ENCODE results near the gene PEX10.

Gene PEX10

DNA sequence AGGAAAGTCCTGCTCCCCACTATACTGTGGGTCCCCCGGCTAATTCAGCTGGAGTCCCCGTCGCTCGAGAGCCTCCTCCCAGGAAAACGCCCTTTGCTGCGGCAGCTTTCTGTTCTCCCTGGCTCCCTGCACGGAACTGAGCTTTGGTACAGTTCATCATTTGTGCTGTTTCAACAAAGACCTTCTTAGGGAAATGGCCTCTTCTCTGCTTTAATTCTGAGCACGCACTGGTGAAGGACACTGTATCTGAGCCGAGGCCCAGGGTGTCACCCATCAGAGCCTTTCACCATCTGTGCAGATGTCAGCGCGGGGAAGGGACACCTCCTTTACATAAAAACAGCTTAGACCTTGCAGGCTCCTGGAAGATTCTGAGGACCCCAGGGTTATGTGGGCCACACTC is 13.5 kb upstream of the PEX10 start:
- DNase-seq (ENCODE audit: low read depth, low spot score), result no peak

DNA sequence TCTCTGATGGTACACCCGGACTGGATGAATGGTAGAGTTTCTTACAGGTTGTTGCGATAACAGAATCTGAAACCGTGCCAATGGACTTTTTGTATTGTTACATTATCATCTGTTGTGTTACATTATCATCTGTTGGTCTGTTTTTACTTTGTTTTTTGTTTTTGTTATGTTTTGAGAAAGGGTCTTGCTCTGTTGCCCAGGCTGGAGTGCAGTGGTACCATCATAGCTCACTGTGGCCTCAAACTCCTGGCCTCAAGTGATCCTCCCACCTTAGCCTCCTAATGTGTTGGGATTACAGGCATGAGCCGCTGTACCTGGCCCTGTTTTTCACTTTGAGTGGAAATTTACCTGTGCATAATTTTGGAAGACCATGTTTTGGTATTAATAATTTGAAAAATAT is 10.2 kb upstream of the PEX10 start:
- DNase-seq (ENCODE audit: low read depth, low spot score), result no peak

DNA sequence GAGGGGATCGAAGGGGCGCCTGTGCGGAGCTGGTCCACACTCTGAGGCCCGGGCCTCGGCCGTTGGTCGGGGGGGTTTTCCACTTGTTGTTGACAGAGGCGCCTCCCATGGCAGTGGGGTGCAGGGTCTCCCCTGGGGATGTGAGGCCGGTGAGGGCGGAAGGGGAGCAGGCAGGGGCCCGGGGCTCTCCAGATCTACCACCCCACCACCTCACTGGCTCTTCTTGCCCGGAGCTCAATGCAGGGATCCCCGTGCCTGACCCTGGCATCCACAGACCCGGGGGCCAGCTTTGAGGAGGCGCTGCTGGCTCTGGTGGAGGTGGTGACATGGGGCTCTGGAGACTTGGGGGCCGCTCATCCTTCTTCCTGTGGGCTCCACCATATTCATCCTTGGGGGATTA is 7.1 kb upstream of the PEX10 start:
- DNase-seq (ENCODE audit: low read depth, low spot score), result no peak

DNA sequence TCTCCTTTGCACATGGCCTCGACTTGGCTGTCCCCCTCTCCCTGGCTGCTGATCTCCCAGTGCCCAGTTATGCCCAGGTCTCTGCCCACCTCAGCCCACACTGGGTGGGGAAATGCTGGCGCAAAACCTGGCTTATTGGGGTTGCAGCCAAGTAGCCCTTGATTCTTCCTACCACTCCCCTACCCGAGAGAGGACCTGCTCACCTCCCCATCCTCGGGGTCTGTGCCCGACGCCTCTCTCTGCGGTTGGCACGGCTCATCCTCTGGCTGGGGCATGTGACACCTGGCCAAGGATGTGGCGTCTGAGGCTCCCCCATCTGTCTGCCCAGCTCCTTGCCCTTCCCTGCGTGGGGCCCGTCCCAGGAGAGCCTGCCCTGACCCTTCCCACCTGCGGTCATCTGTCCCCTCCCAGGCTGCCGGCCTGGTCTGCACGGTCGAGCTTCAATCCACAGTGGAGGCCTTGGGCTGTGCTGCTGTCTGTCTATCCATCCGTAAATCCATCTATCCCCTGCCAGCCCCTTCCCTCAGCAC is 6.5 kb upstream of the PEX10 start:
- no peak for DNase-seq (ENCODE audit: low read depth, low spot score)

DNA sequence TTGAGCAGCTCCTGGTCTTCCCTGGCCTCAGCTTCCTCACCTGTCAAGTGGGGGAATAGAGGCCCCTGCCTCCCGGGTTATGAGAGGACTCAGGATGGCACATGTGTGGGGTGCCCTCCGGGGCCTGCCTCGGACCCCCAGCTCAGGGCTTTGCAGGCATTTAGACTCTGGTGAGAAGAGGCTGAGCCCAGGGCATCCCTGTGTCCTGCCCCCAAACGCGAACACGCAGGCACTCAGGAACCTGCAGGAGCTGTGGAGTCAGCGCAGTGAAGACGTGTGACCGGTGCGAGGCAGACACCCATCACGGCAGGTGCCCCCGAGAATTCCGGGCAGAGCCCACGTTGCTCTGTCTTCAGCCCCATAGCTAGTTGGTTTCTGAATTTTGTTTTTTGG is 5.5 kb upstream of the PEX10 start:
- no peak for DNase-seq (ENCODE audit: low read depth, low spot score)

DNA sequence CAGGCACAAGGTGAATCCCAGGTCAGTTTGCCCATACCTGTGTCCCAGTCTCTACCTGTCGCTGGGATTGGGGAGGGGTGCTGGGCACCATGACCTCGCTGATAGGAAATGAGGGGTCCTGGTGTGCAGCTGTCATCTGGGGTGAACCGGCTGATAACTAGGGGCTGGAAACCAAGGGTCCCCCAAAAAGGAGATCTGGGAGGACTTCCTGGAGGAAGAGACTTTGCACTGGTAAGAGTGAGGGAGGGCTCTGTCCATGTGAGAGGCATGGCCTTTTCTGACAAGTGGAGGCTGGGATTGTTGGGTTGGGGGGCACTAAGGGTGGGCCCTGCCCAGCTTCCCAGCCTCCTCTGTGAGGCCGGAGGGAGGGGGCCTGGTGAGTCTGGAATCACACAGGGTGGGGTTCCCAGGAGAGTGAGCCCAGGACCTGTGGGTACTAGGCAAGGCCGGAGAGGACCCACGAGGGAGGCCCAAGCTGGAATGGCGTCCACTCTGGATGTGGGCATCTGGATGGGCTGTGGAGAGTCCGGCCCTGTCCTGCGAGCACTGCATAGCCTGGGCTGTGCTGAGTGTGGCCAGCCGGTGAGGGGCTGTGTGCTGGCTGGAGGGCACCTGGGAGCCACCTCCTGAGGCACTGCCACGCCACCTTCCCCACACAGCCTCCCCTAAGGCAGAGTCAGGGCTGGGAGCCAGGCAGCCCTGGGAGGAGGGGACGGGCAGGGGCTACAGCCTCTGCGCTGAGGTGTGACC is 4.9 kb upstream of the PEX10 start:
- DNase-seq (ENCODE audit: low read depth, low spot score), result no peak

DNA sequence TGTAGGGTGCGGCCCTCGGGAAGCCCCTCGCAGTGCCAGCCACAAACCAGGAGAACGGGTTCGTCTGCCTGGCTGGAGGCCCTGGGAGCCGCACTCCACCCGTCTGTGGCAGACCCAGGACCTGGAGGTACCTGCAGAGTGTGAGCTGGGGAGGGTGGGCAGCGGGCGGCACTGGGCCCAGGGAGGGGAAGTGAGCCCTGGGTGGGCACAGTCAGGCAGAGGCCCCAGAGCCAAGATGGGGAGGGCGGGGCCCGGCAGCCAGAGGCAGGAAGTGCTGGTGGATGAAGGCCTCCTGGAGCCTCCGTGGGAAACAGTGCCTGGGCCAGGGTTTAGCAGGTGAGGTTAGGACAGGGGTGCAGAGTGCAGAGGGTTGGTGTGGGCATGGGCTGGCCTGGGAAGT is 4.0 kb upstream of the PEX10 start:
- no peak for DNase-seq (ENCODE audit: low read depth, low spot score)

DNA sequence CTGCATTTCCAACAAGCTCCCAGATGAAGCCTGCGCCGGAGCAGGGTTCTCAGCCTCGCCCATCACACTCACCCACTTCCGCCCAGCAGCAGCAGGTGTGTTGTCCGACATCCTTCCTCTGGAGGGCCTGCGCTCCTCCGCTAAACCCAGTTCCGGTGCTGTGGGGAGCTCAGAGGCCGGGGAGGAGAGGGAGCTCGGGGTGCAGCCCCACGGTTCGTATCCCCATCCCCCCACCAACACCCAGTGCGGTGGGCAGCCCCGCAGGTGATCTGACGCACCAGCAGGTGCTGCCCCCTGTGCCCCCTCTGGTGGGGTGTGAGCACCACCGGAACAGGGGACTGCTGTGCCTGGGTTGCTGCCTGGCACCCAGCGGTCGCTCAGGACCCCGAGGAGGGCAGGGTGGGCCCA is 3.4 kb upstream of the PEX10 start:
- no peak for DNase-seq (ENCODE audit: low read depth, low spot score)

DNA sequence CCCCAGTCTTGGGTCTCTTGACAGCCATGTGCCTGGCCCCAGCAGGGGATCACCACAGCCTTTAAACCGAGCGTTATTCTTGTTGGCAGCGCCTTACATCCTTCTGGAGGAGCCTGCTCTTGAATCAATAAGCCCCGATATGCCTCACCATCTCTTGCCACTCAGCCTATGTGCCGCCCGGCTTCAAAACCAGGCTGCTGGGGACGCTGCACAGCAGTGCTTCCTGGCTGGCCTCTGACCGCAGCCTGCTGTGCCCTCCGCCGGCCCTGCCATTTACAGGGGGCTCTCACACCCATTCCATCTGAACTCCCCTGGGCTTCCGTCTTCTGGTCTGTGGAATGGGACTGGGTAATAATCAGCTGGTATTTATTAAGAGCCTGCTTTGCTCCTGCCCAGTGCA is 3.0 kb upstream of the PEX10 start:
- DNase-seq (ENCODE audit: low read depth, low spot score), result no peak

DNA sequence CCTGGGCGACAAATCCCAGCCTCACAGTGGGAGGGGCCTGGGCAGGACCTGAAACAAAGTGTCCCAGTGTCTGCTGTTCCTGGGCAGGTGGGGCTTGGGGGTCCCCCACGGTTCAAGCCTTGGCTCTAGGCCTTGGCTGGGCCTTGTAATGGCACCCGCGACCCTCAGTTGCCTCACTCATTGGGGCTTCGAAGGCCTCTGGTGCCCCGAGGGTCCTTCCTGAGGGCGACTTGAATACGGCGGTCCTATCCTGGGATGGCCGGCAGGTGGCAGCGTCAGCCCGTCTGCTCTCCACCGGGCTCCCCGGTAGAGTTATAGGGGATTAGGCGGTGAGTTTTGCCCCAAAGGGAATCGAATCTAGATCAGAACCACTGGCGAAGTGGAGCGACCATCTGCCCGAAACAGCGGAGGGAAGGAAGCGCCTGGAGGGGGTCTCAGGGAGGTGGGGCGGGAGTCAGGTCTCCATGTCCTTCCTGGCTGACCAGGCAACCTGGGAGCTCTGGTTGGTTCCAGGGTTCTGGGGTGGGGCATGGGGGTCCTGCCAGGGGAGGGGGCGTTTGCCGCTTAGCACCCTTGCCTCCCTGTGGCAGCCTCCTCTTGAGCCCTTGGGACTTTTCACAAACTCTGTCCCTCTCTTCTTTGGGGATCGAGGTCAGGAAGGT is 2.1 kb upstream of the PEX10 start:
- DNase-seq (ENCODE audit: low read depth, low spot score), result peak; percentile 81

DNA sequence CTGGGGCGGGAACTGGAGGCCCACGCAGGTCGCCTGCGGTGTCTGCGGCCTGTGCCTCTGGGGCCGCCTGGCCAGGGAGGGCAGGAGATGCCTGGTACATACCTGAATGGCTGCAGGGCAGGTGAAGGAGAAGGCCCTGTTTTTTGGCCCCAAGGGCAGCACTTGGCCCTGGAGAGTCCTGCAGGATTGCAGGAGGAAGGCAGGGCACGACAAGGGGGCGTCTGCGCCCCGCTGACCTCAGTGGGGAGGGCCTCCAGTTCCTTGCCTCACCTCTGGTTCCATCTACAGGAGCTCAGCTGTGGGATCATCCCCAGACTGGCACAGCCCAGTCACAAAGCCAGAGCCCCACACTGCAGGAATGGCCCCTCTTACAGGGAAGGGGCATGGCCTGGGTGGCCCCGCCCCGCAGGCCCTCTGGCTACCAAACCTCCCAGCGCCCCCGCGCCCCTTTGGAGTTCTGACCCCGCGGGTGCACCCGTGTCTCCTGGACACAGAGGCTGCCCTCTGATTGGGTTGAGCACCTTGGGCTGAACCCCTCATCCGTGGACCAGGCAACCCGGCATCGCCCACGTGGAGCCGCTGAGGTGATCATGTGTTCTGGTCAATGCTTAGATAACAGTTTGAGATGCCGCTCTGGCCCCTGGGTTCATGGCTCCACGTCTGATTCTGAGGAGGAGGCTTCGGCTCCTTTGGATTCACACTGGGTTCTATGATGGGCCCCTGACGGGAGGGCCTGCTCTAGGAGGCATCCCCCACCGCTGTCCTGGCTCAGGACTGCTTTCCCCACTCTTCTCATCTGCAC is 1.3 kb upstream of the PEX10 start:
- DNase-seq (ENCODE audit: low read depth, low spot score), result peak; percentile 40

DNA sequence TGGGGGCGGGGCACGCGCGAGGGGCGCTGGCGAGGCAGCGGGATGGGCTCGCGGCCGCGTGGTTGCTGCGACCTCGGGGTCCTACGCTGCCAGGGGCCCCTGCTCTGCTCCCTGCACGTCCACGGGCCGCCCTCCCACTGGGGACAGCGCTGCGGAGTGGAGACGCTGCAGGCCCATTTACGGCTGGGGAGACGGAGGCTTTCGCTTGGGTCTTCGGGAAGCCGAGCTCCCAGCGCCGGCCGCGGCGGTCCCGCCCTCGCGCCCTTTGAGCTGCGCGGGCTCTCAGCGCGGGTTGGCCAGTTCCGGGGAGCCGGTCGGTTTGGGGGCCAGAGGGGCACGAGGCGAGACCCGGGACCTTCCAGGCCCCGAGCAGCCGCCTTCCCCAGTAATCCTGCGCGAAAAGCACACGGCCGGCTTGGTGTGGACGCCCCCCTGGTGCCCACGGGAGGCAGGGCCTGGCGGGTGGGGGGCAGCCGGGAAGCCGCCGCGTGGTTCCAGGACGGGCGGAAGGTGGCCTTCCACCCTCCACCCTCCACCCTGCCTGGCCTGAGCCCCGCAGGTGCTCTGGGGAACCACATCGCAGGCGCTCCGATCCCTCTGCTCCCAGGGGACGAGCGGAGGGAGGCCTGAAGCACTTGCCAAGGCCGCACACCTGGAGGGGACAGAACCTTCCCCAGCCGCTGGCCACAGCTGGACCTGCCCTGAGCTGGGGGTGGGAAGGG is 570 bp upstream of the PEX10 start:
- DNase-seq (ENCODE audit: low read depth, low spot score), result peak; percentile 71

DNA sequence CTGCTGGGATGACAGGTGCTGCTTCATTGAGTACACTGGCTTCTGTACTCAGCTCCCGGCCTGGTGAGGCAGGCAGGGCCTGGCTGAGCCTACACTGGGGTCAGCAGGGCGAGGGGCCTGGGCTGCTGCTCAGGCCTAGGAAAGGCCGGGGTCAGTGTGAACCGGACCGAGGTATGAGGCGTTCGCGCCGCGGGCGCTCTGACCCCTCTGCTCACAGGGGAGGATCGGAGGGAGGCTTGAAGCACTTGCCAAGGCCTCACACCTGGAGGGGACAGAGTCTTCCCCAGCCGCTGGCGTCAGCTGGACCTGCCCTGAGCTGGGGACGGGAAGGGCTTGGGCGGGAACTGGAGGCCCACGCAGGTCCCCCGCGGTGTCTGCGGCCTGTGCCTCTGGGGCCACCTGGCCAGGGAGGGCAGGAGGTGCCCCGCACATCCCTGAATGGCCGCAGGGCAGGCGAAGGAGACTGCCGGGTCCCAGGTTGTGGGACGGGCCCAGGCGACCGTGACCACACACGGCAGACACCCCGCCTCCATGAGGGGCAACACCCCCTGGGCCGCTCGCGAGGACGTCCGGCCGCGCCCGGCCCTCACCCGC is 466 bp downstream of the PEX10 start:
- peak; percentile 36 for DNase-seq (ENCODE audit: low read depth, low spot score)

DNA sequence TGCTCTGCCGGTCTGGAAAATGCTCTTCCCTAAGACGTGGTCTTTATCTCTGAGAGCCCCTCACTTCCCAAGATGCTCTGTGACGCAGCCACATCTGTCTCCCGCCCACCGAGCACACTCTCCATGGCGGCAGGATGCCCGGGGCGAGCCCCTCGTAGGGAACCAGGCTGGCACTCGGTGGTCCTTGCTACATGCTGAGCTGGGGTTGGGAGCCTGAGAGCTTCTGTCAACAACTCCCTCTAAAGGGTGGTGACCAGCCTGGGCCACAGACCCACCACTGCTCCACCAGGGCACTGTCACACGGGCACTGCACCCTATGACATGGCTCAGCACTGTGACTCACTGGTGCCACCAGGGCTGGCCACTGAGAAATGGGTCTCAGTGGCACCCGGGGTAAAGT is 2.6 kb downstream of the PEX10 start:
- no peak for DNase-seq (ENCODE audit: low read depth, low spot score)

DNA sequence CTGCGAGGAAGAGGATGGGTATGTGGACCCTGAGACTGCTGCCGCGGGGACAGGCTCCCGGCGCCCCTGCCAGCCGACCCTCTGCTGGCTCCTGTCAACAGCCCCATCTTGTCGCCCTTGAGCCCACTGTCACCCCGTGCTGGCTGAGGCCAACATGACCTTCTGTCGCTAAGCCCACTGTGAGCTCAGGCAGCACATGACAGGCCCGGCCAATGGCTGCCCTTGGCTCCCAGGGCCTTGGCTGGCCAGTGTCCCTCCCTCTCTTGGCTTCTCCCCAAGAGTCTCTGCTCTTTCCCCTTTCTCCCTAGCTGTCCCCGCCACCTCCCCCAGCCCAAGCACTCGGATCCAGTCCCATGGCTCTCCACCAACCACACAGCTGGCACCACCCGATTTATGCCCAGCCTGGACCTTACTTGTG is 3.5 kb downstream of the PEX10 start:
- DNase-seq (ENCODE audit: low read depth, low spot score), result no peak

DNA sequence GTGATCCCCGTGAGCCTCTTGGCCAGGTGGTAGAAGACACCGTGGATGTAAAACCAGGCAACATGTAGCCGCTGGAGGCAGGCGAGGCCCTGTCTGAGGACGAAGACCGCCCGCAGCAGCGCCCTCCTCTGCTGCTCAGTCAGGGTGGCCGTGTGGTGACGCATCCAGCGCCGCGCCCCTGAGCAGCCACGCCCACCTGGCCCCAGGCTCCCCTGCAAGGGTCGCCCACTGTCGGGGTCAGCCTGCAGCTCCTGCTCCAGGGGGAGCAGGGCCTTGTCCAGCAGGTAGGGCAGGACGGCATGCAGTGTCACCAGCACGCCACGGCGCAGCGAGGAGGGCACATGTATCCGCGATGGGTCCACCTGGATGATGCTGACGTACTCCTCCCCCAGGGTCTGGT is 3.9 kb downstream of the PEX10 start:
- no peak for DNase-seq (ENCODE audit: low read depth, low spot score)

DNA sequence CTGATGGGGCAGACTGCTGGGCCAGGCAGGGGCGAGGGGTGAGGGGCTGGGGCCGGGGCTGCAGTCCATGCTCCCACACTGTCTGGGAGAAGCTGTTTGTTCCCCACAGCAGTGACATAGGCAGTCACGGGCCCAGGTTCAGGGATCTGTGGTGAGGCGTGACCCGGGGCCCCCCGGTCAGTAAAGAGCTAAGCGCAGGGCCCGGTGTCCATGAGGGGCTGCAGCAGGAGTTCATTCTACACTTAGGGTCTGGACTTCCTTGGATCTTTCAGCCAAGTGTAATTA is 4.4 kb downstream of the PEX10 start:
- no peak for DNase-seq (ENCODE audit: low read depth, low spot score)

DNA sequence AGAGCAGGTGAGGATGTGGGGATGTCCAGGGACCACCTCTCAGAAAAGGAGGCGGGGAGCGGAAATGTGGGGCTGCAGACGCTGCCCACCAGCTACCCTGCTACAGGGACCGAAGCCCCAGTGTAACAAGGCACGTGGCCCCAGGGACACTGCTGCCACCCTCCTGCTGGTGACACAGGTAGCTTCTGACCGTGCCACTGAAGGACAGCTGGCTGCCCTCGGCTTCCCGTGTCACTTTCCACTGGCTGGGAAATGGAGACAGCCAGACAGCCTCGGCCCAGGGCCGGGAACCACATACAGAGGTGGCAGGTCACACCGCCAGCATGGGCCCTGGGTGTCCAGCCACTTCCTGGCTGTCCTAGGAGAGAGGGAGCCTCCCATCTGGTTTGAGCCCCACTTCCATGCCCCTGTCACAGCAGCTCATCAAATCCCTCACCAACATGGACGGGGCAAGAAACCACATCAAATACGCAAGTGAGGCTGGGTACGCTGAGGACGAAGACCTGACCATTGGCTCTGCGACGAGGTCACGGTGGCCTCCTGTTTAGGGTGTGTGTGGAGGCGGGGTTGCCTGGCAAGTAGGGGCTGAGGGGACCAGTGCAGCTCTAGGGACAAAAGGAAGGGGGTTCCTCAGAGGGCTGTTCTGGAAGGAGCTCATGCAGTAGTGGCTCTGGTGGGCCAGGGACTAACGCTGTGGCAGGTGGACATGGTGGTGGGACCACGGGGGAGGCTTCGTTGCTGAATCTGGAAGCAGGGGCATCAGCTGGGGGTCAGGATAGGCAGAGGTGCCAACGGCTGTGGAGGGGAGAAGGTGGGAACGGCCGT is 5.0 kb downstream of the PEX10 start:
- DNase-seq (ENCODE audit: low read depth, low spot score), result no peak

DNA sequence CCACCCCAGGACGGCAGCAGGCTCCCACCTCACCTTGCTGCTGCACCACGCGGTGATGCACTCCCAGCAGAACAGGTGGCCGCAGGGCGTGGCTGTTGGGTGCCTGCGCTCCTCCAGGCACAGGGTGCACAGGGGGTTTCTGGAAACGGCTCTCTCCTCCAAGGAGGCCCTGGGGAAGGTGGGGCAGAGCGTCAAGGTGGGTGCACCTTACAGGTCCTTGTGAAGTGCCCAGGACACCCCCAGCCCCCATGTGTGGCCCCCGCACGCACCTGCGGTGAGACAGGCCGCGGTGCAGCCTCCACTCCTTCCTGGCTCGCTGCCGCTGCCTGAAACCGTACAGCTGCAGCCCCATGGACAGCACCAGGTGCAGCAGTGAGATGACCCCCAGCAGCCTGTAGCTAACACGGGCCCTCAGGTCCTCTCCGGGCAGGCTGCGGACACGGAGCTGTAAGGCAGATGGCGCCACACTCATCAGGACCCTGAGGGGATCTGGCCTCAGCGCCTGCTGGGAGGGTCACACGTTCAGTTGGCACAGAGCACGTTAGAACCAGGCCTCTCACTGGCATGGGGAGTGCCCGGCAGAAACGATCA is 5.8 kb downstream of the PEX10 start:
- DNase-seq (ENCODE audit: low read depth, low spot score), result peak; percentile 44

DNA sequence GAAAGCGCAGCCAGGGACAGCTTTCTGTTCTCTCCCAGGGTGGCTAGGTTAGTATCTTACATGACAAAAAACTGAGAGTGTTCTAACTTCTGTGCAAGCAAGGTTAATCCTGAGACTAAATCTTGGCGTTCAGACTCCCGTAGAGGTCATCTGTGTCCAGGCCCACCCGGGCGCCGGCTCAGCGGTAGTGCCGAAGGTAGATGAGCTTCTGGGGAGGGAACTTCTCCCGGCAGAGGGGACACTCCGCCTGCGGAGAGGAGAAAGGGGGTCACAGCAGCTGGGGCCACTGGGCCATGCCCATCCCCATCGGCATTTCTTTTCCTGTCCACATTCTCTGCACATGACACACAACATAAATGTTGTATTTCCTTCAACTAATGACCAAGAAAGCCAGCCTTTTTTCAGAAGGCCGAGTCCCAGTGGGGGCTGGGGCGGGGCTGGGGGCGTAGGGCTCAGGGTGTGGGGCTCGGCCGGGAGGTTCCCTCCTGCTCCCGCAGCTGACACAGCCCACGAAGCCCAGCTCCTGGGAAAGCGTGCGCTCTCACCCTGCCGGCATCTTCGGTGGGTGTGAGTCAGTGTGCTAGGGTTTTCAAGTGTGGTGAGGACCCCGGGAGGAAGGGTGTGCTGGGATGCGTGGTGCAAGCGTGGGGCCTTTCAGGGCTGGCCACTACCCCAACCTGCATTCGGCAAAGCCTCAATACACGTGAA is 6.6 kb downstream of the PEX10 start:
- no peak for DNase-seq (ENCODE audit: low read depth, low spot score)
